NCI-H2227 (cell line): ENCODE measurements around the gene OPN5.

Experiments
- DNase-seq: peaks from one replicate; lab custom pipeline; 2025; ENCODE audit not compliant: unreplicated experiment; lab: John Stamatoyannopoulos, UW

Gene OPN5

DNA sequence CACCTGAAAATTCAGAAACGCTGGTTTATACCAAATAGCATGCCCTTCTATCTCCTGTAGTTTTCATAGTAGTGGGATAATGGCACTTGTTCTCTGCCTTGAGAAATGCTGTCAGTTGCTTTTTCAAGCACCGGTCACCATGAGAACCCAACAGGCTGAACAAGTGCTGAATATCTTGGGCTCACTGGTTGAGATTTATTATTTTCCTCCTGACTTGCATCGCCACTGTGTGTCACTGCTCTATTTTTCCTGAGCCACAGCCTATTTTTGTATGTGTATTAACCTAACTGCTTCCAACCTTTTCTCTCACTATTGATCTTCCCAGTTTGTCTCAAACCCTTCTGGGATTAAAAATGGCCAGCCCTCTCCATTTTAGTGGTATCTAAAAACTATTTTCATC is 71.9 kb downstream of the OPN5 start:
- DNase-seq: no peak

DNA sequence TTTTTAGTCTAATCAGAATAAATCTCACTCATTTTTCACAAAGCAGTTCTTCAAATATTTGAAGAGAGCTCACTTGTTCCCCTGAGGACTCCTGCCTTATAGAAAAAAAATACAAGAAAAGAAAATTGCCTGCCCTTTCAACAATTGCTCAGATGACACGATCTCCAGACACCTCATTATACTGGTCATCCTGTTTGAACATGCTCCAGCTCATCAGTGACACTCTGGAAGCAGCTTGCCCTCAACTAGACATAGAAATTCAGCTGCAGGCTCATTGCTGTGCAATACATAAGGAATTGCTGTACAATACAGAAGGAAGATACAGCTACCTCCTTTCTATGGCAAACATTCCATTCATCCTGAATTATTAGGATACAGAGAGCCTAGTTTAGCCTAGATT is 73.1 kb downstream of the OPN5 start:
- DNase-seq: no peak

DNA sequence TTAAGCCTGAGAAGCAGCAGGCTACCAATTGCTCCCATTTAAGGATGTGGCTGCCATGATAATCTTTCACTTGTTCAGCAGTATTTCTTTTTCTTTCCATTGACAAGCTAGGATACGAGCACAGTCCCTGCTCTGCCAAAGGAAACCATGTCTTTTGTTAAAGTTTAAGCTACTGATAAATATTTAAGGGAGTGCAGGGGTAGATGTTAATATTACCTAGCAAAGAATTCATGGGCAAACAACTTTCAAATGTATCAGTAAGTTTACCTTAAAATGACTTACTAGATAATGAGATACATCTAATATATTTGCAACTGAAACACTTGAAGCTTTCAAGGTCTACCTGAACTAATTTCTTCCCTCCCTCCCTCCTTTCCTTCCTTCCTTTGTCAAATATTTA is 77.3 kb downstream of the OPN5 start:
- no peak for DNase-seq

DNA sequence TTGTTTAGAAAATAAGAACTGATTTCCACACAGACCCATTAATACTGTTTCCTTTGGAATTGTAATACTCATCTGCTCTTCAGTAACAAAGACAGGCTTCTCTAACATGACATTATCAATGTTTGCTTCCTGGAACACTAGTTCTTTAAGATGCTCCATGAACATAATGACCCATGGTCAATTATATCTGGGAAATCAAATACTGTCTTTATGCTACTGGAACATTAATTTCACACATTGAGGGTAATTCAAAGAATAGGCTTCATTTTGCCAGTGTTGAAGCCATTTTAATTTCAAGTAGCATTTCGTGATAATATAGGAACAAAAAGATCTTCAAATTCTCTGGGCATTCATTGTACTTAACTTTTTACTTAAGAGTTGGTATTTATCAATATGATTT is 80.9 kb downstream of the OPN5 start:
- DNase-seq: no peak

GRCh38 chr6:47865206-47865605 is 83.4 kb downstream of the OPN5 start:
- DNase-seq: no peak

- DNase-seq: no peak
Measured at GRCh38 chr6:47875593-47875992, 93.8 kb downstream of the OPN5 start.
